COR-L47 (cell line): Measurements from ENCODE around the gene MAP2K7.
"Not testable (repeated sequence)": the region's sequence is repeated elsewhere in the genome, so short reads cannot be mapped to it uniquely, and the experiment has no call there.

ENCODE experiments used
- DNase-seq: peaks from one replicate; lab custom pipeline; 2025; lab: John Stamatoyannopoulos, UW

The MAP2K7 gene

DNA sequence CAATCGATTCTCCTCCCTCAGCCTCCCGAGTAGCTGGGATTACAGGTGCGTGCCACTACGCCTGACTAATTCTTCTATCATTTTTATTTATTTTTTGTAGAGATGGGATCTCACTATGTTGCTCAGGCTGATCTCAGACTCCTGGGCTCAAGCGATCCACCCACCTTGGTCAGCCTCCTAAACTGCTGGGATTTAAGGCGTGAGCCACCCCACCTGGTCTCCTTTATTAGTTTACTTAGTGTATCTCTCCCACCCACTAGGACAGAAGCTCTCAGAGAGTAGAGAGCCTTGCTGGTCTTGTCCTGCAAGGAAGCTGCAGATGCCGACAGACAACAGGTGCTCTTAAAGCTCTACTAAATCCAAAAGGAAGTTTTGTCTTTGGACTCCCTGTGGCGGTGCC lies 17.9 kb upstream of the MAP2K7 start:
- no peak for DNase-seq

DNA sequence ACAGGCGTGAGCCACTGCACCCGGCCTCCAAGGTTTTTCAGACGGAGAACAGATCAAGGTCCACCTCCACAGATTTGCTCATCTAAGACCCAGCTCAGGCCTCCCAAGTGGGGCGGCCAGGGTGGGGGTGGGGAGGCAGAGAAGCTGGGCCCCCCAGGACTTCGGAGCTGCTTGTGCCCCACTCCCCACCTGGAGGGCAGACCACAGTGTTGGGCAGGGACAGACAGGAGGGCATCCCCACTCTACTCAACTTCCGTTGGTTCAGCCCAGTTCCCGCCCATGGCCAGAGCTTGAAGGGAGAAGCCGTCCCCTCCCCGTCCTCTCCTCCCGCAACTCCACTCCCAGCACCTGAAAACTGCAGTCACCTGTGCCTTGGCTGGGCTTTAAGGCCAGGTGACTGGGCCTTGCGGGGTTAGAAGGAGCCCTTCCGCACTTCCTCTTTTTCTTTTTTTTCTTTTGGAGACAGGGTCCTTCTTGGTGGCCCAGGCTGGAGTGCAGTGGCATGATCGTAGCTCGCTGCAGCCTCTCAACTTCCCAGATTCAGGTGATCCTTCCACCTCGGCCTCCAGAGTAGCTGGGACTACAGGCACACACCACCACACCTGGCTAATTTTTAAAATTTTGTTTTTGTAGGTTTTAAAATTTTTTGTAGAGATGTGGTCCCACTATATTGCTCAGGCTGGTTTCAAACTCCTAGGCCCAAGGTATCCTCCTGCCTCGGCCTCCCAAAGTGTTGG lies 16.1 kb upstream of the MAP2K7 start:
- DNase-seq = no peak

DNA sequence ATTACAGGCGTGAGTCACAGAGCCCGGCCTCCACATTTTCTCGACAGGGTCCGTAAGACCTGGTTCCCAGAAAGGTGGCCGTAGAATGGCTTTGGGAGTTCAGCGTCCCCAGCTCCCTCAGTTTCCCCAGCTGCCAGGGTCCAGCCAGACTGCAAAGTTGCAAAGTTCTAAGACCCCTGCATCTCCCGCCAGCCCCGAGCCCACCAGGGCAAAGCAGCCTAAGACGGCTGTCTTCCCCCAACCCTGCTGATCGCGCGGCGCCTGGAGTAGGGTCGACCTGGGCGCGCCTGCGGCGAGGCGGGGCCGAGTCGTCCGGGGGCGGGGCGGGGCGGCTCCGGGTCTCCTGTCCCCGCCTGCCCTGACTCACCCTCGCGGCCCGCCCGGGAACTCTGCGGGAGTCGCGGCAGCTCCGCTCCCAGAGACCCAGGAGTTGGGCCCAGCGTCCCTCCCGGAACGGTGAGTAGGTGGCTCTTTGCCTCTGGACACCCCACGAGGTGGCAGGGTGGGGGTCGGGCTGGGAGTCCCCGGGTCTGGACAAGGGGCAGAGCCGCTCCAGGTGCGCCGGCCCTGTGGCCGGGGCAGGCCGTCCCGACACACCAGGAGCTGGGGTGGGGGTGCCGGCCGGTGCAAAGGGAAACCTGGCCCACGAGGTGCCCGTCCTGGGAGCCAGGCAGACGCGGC lies 15.4 kb upstream of the MAP2K7 start, which contains the start of gene LRRC8E:
LRRC8E (plus strand) TSS at position 366 of the 681 bp plus-strand sequence. CDS start 7,094 bp downstream, outside the sequence.
- DNase-seq = no peak

DNA sequence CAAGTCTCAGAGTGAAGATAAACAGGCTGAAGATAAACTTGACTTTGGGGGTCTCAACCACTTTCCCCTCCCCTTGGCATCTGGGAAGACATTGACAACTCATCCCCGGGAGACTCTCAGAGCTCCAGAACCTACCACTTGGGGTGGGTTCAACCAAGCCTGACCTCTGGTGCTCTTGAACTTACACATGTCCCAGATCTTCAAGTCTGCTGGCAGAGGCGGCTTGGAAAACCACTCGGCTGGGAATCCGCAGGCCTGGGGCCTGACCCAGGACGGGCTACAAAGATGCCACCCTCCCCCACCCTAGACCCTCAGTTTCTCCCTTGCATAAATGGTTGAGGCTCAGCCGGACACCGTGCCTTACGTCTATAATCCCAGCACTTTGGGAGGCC lies 14.9 kb upstream of the MAP2K7 start:
- no peak for DNase-seq

DNA sequence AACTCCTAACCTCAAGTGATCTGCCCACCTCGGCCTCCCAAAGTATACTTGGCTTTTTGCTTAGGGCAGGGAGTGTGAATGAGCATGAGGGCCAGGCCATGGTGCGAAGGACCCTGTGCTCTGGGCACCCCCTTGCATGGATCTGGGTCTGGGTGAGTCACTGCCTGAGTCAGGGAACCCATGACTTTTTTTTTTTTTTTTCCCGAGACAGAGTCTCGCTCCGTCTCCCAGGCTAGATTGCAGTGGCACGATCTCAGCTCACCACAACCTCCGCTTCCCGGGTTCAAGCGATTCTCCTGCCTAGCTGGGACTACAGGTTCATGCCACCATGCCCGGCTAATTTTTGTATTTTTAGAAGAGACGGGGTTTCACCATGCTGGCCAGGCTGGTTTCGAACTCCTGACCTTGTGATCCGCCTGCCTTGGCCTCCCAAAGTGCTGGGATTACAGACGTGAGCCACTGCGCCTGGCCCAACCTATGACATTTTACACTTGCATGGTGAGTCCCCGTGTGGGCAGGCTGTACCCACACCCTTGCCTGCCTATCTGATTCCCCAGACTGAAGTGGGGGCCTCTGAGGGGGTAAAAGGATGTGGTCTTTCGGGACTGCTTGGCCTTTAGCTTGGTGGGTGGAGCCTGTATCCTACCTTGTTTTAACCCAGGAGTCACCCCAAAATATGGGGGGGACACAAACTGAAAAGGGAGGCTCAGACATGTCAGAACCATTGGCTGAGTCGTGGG lies 10.1 kb upstream of the MAP2K7 start:
- not testable (repeated sequence) for DNase-seq

DNA sequence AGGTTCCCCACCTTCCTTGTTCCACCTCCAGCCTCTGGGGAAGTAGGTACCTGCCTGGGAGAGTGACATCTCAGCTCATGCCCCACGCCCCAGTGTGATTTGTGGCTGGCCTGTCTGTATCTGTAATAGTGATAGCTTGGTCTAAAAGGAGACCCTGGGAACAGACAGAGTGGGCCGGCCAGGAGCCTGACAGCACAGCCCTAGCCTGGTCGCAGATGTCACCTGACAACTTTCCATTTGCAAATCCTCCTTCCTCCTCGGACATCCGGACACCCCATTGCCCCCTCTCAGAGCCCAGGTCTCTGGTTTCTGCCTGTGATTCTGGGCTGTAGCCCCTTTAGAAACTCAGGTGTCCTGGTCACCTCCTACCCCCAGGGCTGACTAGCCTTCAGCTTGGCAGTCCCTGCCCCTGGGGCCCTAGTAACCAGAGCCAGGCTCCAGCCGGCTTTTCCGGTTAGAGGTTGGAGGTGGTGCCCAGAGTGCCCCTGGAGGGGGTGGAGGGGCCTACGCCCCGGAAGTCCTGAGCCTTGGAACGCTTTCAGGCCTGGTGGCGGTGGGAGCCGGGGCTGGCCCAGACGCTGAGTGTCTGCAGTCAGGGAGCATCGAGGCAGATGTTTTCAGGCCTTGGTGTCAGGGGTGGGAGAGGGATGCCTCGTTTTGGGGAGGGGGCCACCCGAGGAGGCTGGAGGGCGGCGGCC lies 8.9 kb upstream of the MAP2K7 start:
- no peak for DNase-seq

DNA sequence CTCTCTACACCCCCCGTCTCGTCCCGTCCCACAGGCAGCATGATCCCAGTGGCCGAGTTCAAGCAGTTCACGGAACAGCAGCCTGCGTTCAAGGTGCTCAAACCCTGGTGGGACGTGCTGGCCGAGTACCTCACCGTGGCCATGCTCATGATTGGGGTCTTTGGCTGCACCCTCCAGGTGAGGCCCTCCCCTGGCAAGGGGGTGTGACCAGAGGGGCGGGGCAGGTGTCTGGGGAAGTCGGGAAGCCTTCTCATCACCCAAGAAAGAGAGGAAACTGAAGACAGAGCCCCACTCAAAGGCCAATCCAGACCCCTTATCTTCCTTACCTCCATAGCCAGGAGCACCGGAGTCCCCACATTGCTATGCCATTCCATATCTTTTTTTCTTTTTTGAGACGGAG lies 8.1 kb upstream of the MAP2K7 start:
- DNase-seq = no peak

DNA sequence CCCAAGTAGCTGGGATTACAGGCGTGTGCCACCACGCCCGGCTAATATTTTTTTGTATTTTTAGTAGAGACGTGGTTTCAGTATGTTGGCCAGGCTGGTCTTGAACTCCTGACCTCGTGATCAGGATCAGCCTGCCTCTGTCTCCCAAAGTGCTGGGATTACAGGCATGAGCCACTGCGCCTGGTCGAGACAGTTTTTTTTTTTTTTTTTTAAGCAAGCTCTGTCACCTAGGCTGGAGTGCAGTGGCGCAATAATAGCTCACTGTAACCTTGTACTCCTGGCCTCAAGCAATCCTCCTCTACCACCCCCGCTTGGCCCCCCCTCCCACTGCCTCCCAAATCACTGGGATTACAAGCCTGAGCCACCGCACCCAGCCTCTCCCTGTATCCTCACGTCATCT lies 6.4 kb upstream of the MAP2K7 start:
- no peak for DNase-seq

DNA sequence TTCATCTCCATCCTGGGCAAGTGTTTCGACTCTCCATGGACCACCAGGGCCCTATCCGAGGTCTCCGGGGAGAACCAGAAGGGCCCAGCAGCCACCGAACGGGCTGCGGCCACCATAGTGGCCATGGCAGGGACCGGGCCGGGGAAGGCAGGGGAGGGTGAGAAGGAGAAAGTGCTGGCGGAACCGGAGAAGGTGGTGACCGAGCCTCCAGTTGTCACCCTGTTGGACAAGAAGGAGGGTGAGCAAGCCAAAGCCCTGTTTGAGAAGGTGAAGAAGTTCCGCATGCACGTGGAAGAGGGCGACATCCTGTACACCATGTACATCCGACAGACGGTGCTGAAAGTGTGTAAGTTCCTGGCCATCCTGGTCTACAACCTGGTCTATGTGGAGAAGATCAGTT lies 4.7 kb upstream of the MAP2K7 start:
- DNase-seq = no peak

DNA sequence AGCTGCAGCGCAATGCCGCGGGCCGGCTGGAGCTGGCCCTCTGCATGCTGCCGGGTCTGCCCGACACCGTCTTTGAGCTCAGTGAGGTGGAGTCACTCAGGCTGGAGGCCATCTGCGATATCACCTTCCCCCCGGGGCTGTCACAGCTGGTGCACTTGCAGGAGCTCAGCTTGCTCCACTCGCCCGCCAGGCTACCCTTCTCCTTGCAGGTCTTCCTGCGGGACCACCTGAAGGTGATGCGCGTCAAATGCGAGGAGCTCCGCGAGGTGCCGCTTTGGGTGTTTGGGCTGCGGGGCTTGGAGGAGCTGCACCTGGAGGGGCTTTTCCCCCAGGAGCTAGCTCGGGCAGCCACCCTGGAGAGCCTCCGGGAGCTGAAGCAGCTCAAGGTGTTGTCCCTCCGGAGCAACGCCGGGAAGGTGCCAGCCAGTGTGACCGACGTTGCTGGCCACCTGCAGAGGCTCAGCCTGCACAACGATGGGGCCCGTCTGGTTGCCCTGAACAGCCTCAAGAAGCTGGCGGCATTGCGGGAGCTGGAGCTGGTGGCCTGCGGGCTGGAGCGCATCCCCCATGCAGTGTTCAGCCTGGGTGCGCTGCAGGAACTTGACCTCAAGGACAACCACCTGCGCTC lies 3.8 kb upstream of the MAP2K7 start:
- DNase-seq = no peak

DNA sequence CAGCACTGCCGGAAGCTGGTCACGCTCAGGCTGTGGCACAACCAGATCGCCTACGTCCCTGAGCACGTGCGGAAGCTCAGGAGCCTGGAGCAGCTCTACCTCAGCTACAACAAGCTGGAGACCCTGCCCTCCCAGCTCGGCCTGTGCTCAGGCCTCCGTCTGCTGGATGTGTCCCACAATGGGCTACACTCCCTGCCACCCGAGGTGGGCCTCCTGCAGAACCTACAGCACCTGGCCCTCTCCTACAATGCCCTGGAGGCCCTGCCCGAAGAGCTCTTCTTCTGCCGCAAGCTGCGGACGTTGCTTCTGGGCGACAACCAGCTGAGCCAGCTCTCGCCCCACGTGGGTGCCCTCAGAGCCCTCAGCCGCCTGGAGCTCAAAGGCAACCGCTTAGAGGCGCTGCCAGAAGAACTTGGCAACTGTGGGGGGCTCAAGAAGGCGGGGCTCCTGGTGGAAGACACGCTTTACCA lies 3.2 kb upstream of the MAP2K7 start:
- DNase-seq = no peak

DNA sequence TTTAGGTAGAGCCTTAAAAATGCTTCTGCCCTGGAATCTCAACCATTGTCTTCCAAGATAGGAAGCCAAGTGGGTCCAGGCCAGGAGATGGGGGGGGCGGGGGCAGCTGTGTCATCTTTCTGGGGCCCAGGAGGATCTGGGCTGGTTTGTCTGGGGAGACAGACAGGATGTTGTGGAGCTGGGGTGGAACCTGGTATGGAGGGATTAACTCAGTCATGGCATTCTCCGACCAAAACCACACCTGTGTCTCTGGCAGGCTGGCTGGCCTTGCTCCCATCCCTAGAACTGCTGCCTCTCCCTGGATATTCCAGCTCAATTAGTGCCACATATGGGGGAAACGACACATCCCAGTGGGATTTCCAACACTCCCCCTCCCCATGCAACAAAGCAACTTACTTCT lies 2.7 kb upstream of the MAP2K7 start:
- DNase-seq = no peak

DNA sequence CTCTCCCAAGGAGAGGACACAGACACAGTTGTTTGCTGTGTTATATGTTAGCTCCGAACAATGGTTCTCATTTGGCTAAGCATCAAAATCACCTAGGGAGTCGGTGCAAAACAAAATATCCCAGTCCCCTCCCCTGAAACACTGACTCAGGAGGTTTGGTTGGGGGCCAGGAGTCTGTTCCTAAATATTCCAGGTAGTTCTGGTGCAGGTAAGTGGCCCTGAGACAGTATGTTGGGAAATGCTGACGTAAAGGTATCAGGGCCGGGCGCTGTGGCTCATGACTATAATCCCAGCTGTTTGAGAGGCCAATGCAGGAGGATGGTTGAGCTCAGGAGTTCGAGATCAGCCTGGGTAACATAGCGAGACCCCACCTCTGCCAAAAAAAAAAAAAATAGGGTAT lies 2.3 kb upstream of the MAP2K7 start:
- DNase-seq = no peak

DNA sequence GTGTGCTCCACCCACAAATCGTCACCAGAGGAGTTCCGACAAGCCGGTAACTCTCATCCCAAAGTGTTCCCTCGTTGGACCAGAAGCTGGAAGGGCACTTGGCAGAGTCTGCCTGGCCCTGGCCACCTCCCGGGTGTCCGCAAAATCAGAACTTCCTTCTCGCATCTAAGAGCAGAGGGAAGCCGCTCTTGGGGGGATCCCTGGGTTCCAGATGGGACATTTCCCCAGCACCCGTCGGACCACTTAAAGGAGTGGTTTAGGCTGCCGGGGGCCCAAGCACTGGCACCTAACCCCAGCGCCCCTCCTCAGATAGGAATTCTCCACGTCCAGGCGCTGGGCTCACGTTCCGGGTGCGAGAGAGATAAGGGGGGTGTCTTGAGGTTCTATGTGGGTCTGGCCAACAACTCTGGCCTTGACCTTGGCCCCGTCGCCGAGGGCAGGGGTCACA lies 857 bp upstream of the MAP2K7 start:
- DNase-seq = no peak

DNA sequence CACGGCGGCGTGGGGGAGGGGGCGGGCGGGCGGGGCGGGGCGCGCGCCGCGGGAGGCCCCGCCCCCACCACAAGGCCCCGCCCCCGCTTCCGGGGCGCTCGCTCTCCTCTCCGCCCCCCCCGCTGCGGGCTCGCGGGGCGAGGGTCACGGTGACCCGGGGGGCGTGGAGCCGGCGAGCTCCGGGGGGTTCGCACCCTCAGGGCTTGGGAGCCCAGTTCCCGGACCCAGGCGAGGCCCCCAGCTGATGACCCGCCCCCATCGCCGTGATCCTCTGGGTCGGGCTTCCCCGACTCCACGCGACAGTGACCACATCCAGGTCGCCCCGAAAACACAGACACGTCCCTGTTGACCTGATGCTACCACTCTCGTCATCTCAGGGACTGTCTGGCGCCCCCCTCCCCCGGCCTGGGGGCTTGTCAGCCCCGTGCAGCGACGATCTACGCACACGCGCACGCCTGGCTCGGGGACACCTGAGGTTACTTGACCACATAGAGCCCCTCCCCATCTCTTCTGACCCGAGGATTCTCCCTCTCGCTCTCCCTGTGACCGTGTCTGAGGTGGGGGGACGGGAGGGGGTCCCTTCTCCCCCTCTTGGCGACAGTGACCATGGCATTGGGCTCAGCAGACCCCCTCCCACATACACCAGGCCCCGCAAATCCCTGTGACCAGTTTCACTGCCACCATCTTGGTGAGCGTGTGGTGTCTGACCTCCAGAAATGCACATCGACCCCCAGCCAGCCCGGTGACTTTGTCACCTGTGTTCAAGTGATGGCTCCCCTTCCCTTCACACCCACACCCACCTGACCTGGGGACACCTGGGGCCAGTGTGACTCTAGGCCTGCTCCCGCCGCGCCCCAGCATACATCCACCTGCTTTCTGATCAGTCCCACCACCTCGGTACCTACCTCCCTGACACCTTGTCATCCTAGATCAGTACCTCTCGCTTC lies 670 bp downstream of the MAP2K7 start:
- peak; percentile 50 for DNase-seq

DNA sequence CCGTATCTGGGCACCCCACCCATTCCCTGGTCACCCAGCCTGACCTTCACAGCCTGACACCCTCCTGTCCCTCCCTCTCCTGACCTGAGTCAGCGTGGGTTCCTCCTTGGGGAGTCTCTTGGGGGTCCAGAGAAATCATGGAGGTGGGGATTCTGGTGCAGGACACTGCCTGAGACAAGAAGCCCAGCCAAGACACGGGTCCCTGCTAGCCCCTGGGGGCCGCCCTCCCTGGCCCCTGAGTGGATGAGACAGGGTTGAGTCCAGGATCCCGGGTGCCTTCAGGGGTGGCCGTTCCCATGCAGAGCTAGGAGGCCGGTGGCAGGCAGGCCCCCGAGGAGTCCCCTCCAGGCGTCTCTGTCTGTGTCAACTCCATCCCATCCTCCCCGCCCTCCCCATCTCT lies 1.6 kb downstream of the MAP2K7 start:
- no peak for DNase-seq

DNA sequence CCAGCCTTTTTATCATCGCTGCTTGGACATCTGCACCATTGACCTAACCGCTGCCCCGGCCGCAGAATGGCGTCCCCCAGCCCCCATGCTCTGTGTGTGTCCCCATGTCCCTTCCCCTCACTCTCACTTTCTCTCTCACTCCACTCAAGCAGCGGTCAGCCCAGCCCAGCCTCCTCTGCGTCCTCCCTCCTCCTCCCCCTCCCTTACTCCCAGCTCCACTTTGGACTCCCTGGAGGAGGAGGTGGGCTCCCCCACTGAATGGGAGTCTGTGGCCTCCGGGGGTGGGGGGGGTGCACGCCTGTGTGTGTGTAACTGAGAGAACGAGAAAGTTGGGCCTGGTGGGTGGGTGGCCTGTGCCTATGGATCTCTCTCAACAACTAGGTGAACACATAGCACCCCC lies 2.2 kb downstream of the MAP2K7 start:
- no peak for DNase-seq

DNA sequence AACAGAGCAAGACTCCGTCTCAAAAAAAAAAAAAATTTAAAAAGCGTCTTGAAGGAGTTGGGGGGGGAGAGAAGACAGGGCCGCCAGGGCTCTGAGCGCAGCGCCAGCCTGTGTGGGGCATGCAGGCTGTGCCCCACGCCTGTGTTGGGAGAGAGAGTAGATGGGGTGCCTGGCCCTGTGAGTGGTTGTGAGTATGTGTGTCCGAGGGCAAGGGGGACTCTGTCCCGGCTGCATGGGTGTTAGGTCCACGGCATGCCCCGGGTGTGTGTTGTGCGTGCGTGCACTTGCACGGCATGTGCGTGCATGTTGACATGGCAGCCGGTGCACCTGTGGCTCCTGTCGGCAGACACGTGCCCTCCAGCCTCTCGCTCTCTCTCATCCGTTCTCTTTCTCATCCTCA lies 3.4 kb downstream of the MAP2K7 start:
- no peak for DNase-seq

DNA sequence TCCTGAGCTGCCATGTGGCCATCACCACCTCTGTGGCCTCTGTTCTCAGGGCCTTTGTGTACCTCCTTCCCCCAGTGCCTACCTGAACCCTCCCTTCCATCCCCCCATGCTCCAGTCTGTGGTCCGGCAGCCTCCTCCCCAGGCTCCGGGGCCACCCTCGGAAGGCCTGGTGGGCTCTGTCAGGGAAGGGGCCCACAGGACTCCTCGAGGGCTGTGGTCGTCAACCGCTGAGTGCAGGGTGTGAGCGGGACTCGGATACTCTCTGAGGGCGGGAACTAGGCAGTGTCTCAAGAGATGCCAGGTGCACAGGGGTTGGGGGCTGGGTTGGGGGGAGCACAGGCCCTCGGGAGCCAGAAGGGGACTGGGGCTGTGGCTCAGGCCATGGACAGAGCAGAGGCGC lies 3.9 kb downstream of the MAP2K7 start:
- DNase-seq = no peak

DNA sequence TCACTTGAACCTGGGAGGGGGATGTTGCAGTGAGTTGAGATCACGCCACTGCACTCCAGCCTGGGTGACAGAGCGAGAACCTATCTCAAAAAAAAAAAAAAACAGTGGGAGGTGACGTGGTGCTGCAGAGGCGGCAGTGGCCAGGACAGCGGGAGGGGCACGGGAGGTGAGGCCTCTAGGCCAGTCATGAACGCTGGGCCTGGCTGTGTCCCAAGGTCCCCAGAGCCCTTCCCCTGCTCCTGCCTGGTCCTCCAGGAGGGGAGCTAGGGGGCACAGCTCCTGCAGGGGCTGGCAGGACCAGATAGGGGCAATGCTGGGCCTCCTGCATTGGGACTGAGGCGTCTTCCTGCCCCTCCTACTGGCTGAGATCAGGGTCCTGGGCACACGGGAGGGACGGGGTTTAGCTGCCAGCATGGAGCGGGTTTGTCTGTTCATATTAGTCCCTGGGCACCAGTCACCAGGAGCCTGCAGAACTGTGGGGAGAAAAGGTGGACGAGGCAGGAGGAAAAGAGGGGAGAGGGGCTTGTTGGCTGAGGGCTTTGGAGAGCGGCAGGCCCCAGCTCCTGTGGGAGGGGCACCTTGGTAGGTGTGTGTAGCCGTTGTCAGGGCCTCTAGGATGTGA lies 4.5 kb downstream of the MAP2K7 start:
- no peak for DNase-seq
